ENCODE results near the gene PPP2R2C.

- TF ChIP-seq CHD2 (IDR thresholded peaks at IDR 0.05; ENCODE audit: borderline replicate concordance, low read depth, low read length) (no peak), RBBP5 (conservative IDR thresholded peaks at IDR 0.05) (no peak), PAX8 (IDR thresholded peaks at IDR 0.05) (no peak)
Observed at GRCh38 chr4:6360385-6360784, 112.0 kb downstream of the PPP2R2C start.

Measured in GM12878 (cell line).